ENCODE measurements around the gene ESPN. TPM values are rescaled to one million over a fixed set of nuclear protein-coding genes. Genes with fewer than 3 reads are reported as not detected.

ESPN gene
- total RNA-seq, 2 donors from 2014 or later = not detected

DNA sequence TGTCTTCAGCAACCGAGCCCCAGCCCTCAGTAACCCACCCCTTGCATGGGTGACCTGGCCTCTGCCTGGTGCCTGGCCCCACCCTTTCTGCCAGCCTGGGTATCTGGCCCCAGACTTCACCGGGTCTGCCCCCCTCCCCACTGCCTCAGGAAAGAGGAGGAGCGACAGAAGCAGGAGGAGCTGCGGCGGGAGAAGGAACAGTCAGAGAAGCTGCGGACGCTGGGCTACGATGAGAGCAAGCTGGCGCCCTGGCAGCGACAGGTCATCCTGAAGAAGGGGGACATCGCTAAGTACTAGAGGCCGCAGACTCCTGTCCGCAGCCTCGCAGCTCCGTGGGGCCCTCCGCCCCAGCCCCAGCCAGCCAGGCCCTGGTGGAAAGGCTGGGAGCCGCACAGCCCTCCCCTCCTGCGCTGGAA lies 35.3 kb downstream of the ESPN start:
- intact Hi-C loops (cut with DNase I) = no loop called here
- no peak for DNase-seq (ENCODE audit: low spot score)

GRCh38 chr1:6460301-6461050 lies 35.9 kb downstream of the ESPN start:
- intact Hi-C loops (cut with DNase I) = no loop called here
- DNase-seq (ENCODE audit: low spot score) = no peak

DNA sequence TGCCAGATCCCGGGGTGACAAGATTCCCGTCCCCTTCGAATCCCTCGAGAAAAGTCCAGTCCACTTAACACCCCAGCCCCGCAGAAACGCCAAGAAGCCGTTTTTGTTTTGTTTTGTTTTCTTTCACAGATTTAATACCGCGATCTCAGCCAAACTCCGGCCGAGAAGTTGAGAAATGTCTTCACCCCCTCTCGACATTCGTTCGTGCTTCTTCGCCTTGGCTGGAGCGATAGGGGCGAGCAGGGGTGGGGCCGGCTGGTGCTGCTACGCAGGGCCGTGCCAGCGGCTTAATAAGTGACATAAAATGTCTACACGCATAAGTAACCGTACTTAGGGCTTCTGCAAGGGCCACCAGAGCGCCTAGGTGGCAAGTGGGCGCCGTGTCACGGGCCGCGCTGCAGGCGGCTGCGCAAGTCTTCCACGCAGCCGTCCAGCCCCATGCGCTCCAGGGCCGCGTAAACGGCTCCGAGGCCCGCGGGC lies 36.5 kb downstream of the ESPN start:
- DNase-seq (ENCODE audit: low spot score) = no peak
- intact Hi-C loops (cut with DNase I) = no loop called here

DNA sequence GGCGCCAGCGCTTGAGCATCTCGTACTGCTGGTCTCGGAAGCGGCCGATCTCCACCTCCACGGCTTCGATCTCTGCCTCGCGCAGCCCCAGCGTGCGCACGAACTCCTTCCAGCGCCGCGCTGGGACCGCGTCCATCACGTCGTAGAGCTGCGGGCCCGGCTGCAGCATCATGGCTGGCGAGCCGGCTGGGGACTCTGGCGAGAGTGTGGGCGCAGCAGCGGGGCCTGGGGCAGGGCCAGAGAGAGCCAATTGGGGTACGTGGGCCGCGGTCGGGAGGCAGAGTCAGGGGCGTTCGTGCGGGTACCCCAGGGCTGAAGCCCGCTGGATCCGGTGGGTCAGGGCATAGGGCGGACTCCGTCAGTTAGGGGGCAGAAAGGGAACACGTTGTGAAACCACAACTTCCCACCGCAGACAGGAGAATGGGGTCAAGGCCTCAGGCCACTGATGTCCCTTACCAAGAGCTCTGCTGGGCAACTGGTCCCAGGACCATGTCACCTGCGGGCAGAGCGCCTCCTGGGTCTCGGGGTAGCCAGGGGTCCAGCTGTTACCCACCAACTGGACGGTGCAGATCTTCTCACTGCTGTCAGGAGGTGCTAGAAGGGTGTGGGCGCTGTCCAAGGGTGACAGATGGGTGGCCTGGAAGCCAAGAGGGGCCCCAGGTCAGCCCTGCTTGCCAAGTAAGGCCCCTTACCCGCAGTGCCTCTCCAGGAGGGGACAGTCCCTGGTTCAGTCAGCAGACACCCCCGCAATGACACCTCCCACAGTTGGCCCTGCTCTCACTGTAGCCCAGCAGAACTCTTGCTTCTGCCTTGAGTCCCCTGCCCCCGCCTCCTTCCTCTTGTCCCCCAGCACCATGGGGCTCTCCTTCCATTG lies 37.2 kb downstream of the ESPN start:
- intact Hi-C loops (cut with DNase I) = no loop called here
- no peak for DNase-seq (ENCODE audit: low spot score)

DNA sequence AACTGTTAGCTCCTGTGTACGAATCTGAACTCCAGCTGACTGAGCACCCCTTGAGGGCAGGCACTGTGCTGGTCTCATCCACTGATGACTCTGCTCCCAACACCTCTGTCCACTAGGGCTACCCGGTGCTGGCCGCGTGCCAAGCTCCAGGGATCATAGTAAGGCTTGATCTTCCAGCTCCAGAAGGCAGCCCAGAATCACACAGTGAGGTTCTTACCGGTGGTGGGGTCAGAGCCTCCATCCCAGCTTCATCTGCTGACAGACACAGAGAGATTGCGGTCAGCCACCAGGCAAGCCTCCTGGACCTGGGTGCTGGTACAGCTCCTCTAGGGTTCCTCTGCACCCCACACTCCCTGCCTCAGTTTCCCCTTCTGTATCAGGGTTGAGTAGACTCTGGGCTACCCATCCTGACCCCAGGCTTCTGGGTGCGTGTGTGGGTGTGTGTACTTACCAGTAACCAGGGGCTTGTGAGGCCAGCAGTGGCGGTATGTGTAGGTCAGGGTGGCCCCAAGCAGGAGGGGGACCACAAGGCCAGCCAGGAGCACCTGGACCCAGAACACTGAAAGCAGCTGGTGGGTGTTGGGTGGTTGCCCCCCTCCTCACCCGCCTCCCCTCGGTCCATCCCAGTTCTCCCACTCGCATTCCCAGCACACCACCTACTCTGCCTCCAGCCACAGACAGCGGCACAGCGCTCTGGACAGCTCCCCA lies 38.0 kb downstream of the ESPN start:
- intact Hi-C loops (cut with DNase I) = no loop called here
- no peak for DNase-seq (ENCODE audit: low spot score)

GRCh38 chr1:6463120-6463412 lies 38.5 kb downstream of the ESPN start:
- intact Hi-C loops (cut with DNase I) = no loop called here
- no peak for DNase-seq (ENCODE audit: low spot score)

GRCh38 chr1:6464514-6464836 lies 39.9 kb downstream of the ESPN start:
- no peak for DNase-seq (ENCODE audit: low spot score)
- intact Hi-C loops (cut with DNase I) = no loop called here

DNA sequence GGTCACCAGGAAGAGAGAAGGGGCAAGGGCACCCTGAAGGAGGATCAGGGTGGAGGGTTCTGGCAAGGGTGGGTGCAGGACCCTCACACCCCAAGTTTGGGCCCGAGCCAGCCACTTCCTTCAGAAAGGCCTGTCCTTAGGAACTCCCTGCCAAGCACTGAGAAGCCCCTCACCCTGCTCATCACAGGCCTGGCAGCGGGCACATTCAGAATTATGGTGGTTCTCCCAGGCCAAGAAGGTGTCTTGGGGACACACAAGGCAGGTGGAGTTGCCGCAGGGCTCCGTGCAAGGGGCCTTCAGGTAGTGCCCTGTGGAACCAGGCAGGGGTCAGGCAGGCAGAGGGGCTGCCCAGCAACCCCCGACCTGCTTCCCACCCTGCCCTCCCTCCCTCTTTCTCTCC lies 40.3 kb downstream of the ESPN start:
- no peak for DNase-seq (ENCODE audit: low spot score)
- intact Hi-C loops (cut with DNase I) = no loop called here

- intact Hi-C loops (cut with DNase I) = no loop called here
These were observed 41.0 kb downstream of the ESPN start for GRCh38 chr1:6465461-6466005.

GRCh38 chr1:6466023-6466422 lies 41.4 kb downstream of the ESPN start, which contains the start of gene TNFRSF25:
Gene TNFRSF25 (minus strand): TSS chr1:6466173. CDS start chr1:6466107, 66 bp downstream.
- intact Hi-C loops (cut with DNase I) = no loop called here
- DNase-seq (ENCODE audit: low spot score) = no peak

More at GRCh38 chr1:6465461-6466005, 41.0 kb downstream of the ESPN start:
- no peak for DNase-seq (ENCODE audit: low spot score)

DNA sequence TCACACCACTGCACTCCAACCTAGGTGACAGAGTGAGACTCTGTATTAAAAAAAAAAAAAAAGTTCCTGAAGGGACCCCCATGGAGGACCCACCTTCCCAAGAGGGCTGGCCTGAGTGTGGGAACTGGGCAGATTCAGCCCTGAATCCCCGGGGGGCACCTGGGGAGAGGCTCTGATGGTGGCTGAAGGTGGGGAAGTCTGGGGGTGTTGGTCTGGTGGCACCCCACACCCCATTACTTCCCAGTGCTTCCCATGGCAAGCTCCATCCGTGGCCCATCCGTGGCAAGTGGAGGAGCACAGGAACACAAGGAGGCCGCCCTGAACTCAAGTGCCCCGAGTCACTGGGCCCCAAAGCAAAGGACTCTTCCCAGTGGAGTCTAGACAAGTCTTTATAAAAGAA lies 42.2 kb downstream of the ESPN start:
- intact Hi-C loops (cut with DNase I) = no loop called here
- DNase-seq (ENCODE audit: low spot score) = no peak

DNA sequence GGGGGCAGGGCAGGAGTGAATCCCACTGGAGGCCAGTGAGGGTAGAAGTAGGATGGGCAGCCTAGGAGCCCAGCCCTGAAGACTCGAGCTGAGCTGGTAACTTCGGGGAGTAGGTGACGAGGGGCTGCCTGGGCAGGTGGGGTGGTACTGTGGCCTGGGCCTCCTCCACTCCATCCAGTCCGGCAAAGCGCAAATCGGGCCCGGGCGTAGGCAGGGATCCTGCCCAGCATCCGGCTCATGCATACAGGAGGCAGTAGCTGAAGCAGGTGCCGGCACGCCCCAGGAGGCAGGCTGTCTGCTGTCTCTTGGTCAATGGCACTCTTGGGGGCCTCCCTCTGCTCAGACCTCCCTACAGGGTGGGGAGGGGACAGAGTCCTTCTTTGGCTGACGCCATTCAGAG lies 42.6 kb downstream of the ESPN start:
- no peak for DNase-seq (ENCODE audit: low spot score)
- intact Hi-C loops (cut with DNase I) = no loop called here

DNA sequence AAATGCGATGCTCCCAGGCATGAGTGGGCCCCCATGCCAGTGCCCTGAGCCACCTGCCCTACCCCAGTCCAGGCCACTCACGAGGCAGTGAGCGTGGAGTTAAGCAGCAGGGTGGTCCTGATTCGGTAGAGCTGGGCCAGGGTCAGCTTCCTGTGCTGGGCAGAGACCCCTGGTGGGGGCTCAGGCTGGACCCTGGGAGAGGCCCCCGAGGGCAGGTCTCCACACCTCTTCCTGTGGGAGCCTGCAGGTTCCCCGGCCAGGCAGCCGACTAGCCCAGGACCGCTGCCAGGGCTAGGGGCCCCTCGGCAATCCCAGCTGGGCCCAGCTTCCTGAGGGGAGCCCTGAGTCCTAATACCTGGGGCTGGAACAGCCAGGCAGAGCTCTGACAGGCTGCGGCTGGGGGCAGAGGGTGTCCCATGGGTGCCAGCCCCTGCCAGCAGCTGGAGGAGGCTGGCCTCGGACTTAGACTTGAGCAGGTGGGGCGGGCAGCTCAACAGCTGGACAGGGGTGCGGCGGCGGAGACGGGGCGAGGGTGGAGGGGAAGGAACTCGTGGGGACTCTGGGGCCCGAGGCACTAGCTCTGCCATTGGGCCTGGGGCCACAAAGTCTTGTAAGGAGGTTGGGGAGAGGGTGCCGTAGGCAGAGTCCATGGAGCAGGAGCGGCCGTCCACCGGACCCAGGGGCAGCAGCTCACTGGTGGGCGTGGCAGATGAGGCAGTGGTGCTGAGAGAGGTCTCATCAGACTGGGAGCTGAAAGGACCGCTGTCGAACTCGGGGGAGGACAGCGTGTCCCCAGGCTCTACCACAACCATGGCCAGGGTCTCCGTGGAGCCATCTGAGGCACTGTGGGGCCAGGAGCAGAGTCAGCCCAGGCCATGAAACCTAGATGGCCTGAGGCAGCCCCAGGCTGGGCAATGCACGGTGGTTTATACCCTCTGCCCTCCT lies 43.4 kb downstream of the ESPN start:
- intact Hi-C loops (cut with DNase I) = no loop called here
- DNase-seq (ENCODE audit: low spot score) = no peak

DNA sequence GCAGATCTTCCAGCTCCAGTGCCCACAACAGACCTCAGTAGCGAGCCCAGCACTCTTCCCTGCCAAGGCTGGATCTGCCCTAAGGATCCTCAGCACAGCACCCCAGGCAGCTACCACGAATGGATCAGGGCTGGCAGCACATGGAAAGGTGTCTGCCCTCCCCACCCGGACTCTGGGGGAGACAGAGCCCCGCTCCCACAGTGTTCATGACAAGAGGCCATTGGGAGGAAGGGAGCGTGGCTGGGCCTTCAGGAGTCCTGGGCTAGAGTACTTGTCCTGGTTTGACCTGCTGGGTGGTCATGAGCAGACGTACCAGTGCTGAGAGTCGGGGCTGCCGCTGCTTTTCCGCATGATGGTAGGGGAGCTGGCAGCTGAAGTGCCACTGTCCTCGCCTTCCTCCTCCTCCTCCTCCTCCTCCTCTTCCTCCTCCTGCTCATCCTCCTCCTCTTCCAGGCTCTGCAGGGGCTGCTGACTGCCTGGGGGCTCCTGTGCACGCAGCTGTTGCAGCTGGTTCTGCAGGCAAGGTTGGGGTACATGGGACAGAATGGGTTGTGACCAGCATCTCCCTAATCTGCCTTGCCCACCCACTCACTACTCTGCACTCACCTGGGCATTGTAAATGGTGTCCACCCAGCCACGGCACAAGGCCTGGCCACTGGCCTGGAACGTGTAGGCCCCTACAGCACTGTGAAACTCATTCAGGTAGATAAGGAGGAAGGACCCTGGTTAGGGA lies 44.3 kb downstream of the ESPN start:
- no peak for DNase-seq (ENCODE audit: low spot score)
- intact Hi-C loops (cut with DNase I) = no loop called here

GRCh38 chr1:6470132-6471085 lies 45.8 kb downstream of the ESPN start:
- intact Hi-C loops (cut with DNase I) = no loop called here
- DNase-seq (ENCODE audit: low spot score) = no peak

- no peak for DNase-seq (ENCODE audit: low spot score)
- intact Hi-C loops (cut with DNase I) = no loop called here
These were observed 46.8 kb downstream of the ESPN start for GRCh38 chr1:6471086-6471969.

Measured in posterior vena cava (tissue), 2 donors.